Neuronal stem cell (in vitro differentiated cells): ENCODE data around the gene PEMT.
A peak's percentile ranks its signal among the peaks of the same experiment; 100 is the strongest.

Experiments
- DNase-seq: peaks from one replicate; pipeline ENCODE4 v3.0.0-alpha.2; 2013; ENCODE audit warnings: low spot score
- H2AFZ ChIP-seq: one replicate; pipeline ENCODE4 v1.6.1; 2013; ENCODE audit warnings: mild to moderate bottlenecking, low read length, inconsistent platforms
- H2AK5ac ChIP-seq: 2 replicates; pipeline ENCODE4 v1.6.1; 2013; ENCODE audit warnings: low read depth, mild to moderate bottlenecking, inconsistent platforms, low read length, moderate library complexity, mixed read lengths
- H2BK120ac ChIP-seq: 2 replicates; pipeline ENCODE4 v1.6.1; 2013; ENCODE audit warnings: low read depth, mild to moderate bottlenecking, inconsistent platforms, low read length, moderate library complexity, mixed read lengths
- H2BK12ac ChIP-seq: one replicate; pipeline ENCODE4 v1.6.1; 2013; ENCODE audit warnings: low read length, inconsistent platforms
- H2BK15ac ChIP-seq: 2 replicates; pipeline ENCODE4 v1.6.1; 2013; ENCODE audit warnings: mild to moderate bottlenecking, low read length, inconsistent platforms, mixed read lengths
- H2BK5ac ChIP-seq: one replicate; pipeline ENCODE4 v1.6.1; 2013; ENCODE audit warnings: inconsistent platforms, mild to moderate bottlenecking, low read length, moderate library complexity
- H3K14ac ChIP-seq: one replicate; pipeline ENCODE4 v1.6.1; 2013; ENCODE audit warnings: low read length, inconsistent platforms
- H3K18ac ChIP-seq: 2 replicates; pipeline ENCODE4 v1.6.1; 2013; ENCODE audit warnings: low read length, inconsistent platforms
- H3K23ac ChIP-seq: 2 replicates; pipeline ENCODE4 v1.6.1; 2013; ENCODE audit warnings: low read depth, mild to moderate bottlenecking, mixed read lengths, low read length, inconsistent platforms; ENCODE audit not compliant: poor library complexity
- H3K27ac ChIP-seq: replicated peaks from 3 replicates; pipeline ENCODE4 v1.5.1; 2013; ENCODE audit warnings: low read length, inconsistent platforms
- H3K27me3 ChIP-seq, 3 experiments: 2 replicates each; pipeline ENCODE4 v1.6.1; 2013; ENCODE audit warnings: low read length in 3 of 3, mild to moderate bottlenecking in 2 of 3, inconsistent platforms in 1 of 3, low read depth in 1 of 3, mixed read lengths in 1 of 3, moderate library complexity in 1 of 3; ENCODE audit not compliant: control insufficient read depth in 3 of 3, insufficient read depth in 3 of 3
- H3K36me3 ChIP-seq, 2 donors: replicated peaks in 1 of 2; 2 replicates each; pipeline ENCODE4 v1.6.1; 2013; ENCODE audit warnings: low read length in 2 of 2; ENCODE audit not compliant: control insufficient read depth in 2 of 2, insufficient read depth in 2 of 2
- H3K4ac ChIP-seq: 2 replicates; pipeline ENCODE4 v1.6.1; 2013; ENCODE audit warnings: inconsistent platforms, mild to moderate bottlenecking, low read length, moderate library complexity
- H3K4me1 ChIP-seq, 2 donors: 1 replicate in 1 of 2; 2 replicates in 1 of 2; pipeline ENCODE4 v1.6.1; 2013; ENCODE audit warnings: low read length in 2 of 2, low read depth in 1 of 2; ENCODE audit not compliant: control insufficient read depth in 2 of 2, insufficient read depth in 1 of 2
- H3K4me2 ChIP-seq: one replicate; pipeline ENCODE4 v1.6.1; 2013; ENCODE audit warnings: mild to moderate bottlenecking, low read length, inconsistent platforms; ENCODE audit not compliant: insufficient read depth, poor library complexity, severe bottlenecking
- H3K4me3 ChIP-seq, 2 donors: 2 replicates each; pipeline ENCODE4 v1.5.1; 2013; ENCODE audit warnings: low read length in 2 of 2, mild to moderate bottlenecking in 2 of 2, inconsistent platforms in 1 of 2, moderate library complexity in 1 of 2
- H3K79me1 ChIP-seq: one replicate; pipeline ENCODE4 v1.6.1; 2013; ENCODE audit warnings: low read depth, mild to moderate bottlenecking, inconsistent platforms, low read length, moderate library complexity
- H3K9ac ChIP-seq: one replicate; pipeline ENCODE4 v1.6.1; 2013; ENCODE audit warnings: mild to moderate bottlenecking, low read depth, low read length, inconsistent platforms; ENCODE audit not compliant: poor library complexity
- H3K9me3 ChIP-seq, 2 donors: replicated peaks in 1 of 2; 2 replicates each; pipeline versions ENCODE3 to v1.6.1; 2013; ENCODE audit warnings: low read length in 2 of 2, mild to moderate bottlenecking in 2 of 2, inconsistent platforms in 1 of 2, low read depth in 1 of 2, mixed read lengths in 1 of 2, moderate library complexity in 1 of 2; ENCODE audit not compliant: control insufficient read depth in 2 of 2, insufficient read depth in 1 of 2
- H4K8ac ChIP-seq: one replicate; pipeline ENCODE4 v1.6.1; 2013; ENCODE audit warnings: low read depth, mild to moderate bottlenecking, inconsistent platforms, low read length, moderate library complexity
- H4K91ac ChIP-seq: one replicate; pipeline ENCODE4 v1.6.1; 2013; ENCODE audit warnings: low read length, low read depth, mild to moderate bottlenecking, inconsistent platforms; ENCODE audit not compliant: poor library complexity
- WGBS, 2 donors: extraction: QIAGEN DNeasy Blood & Tissue Kit; methylation state at CpG; one replicate each; pipeline ENCODE4 v1.1.7; 2013; ENCODE audit warnings: missing lambda C conversion rate in 2 of 2, mixed read lengths in 1 of 2; ENCODE audit not compliant: insufficient read length in 2 of 2, insufficient replicate concordance in 1 of 2; ENCODE audit errors: extremely low coverage in 2 of 2; 5-methylcytosine and 5-hydroxymethylcytosine counted together

The PEMT gene

GRCh38 chr17:17463821-17464220, 127.7 kb downstream of the PEMT start:
- Histone ChIP-seq H2BK5ac (no peak overlapping the region), H3K18ac (no peak overlapping the region), H2BK12ac (no peak overlapping the region), H3K4me1 (peaks cover 0 to 4% of the 10 kb centered on the region in 2 donors), H4K8ac (no peak overlapping the region), H3K4ac (no peak overlapping the region), H2AFZ (no peak overlapping the region), H2BK15ac (no peak overlapping the region), H3K9me3 (peaks cover 0 to 3% of the 10 kb centered on the region in 2 donors), H3K4me2 (no peak overlapping the region), H2AK5ac (no peak overlapping the region), H2BK120ac (no peak overlapping the region), H3K79me1 (no peaks in the 10 kb centered on the region), H3K36me3 (no peaks in the 10 kb centered on the region), H3K23ac (no peak overlapping the region), H3K9ac (no peak overlapping the region), H3K14ac (no peak overlapping the region), H3K4me3 (no peak overlapping the region), H3K27me3 (peaks cover 0 to 31% (median 0%) of the 10 kb centered on the region in 3 experiments), H4K91ac (no peak overlapping the region), H3K27ac (no peak overlapping the region)
- WGBS, 2 donors: no CpG with 5 or more reads among the region's 6 CpGs
- DNase-seq: no peak

- Histone ChIP-seq H3K14ac (peak overlapping the region; percentile 38), H3K4me3 (no peak overlapping the region), H3K27ac (no peak overlapping the region), H3K4ac (no peak overlapping the region), H2BK5ac (peak overlapping the region; percentile 24), H4K91ac (no peak overlapping the region), H2AFZ (no peak overlapping the region), H3K79me1 (no peaks in the 10 kb centered on the region), H3K9ac (no peak overlapping the region), H4K8ac (no peak overlapping the region), H2BK12ac (no peak overlapping the region), H3K23ac (no peak overlapping the region), H3K27me3 (peaks cover 0 to 27% (median 0%) of the 10 kb centered on the region in 3 experiments), H3K4me2 (no peak overlapping the region), H3K9me3 (peaks cover 0 to 3% of the 10 kb centered on the region in 2 donors), H3K4me1 (peaks cover 0 to 4% of the 10 kb centered on the region in 2 donors), H3K18ac (peak overlapping the region; percentile 82), H2BK15ac (no peak overlapping the region), H2AK5ac (peak overlapping the region; percentile 56), H2BK120ac (peak overlapping the region; percentile 93), H3K36me3 (no peaks in the 10 kb centered on the region)
- WGBS, 2 donors: no CpG with 5 or more reads among the region's 15 CpGs
- no peak for DNase-seq
Measured at GRCh38 chr17:17462048-17462824, 129.3 kb downstream of the PEMT start.

- H3K4me2 ChIP-seq: no peak overlapping the region
- no peaks in the 10 kb centered on the region for H3K4me1 ChIP-seq
- no peak overlapping the region for H3K4ac ChIP-seq
- no peak for DNase-seq
- peak overlapping the region in 1 of 2 donors; percentile 53 for H3K4me3 ChIP-seq
- H3K9me3 ChIP-seq: peaks cover 0 to 3% of the 10 kb centered on the region in 2 donors
- peaks cover 0 to 17% (median 0%) of the 10 kb centered on the region in 3 experiments for H3K27me3 ChIP-seq
- no peak overlapping the region for H3K18ac ChIP-seq
- H2BK12ac ChIP-seq: no peak overlapping the region
- no peak overlapping the region for H2BK120ac ChIP-seq
- H4K8ac ChIP-seq: no peak overlapping the region
- H3K36me3 ChIP-seq: no peaks in the 10 kb centered on the region
- no peak overlapping the region for H3K9ac ChIP-seq
- H2BK15ac ChIP-seq: no peak overlapping the region
- H2BK5ac ChIP-seq: no peak overlapping the region
- WGBS, 2 donors: 100% methylated on average over 2 of the region's 4 CpGs; no CpG with 5 or more reads in 1 of the 2 donors
- no peaks in the 10 kb centered on the region for H3K79me1 ChIP-seq
- H3K23ac ChIP-seq: peak overlapping the region; percentile 15
- no peak overlapping the region for H2AK5ac ChIP-seq
- no peak overlapping the region for H4K91ac ChIP-seq
- H2AFZ ChIP-seq: no peak overlapping the region
- H3K27ac ChIP-seq: no peak overlapping the region
- no peak overlapping the region for H3K14ac ChIP-seq
Measured at GRCh38 chr17:17460038-17460437, 131.5 kb downstream of the PEMT start.

- no peak overlapping the region for H2AK5ac ChIP-seq
- WGBS, 2 donors: no CpG with 5 or more reads among the region's 2 CpGs
Measured at GRCh38 chr17:17457680-17458079, 133.8 kb downstream of the PEMT start.

More at GRCh38 chr17:17457680-17458079, 133.8 kb downstream of the PEMT start:
- no peak overlapping the region for H3K9ac ChIP-seq
- peaks cover 0 to 3% (median 0%) of the 10 kb centered on the region in 3 experiments for H3K27me3 ChIP-seq
- H4K8ac ChIP-seq: no peak overlapping the region
- no peak overlapping the region for H2AFZ ChIP-seq
- no peak overlapping the region for H2BK12ac ChIP-seq
- no peaks in the 10 kb centered on the region for H3K4me1 ChIP-seq
- H3K14ac ChIP-seq: no peak overlapping the region
- no peak overlapping the region for H2BK5ac ChIP-seq
- no peak for DNase-seq
- no peak overlapping the region for H2BK120ac ChIP-seq
- no peak overlapping the region for H4K91ac ChIP-seq
- H3K79me1 ChIP-seq: no peaks in the 10 kb centered on the region
- no peak overlapping the region for H3K4me2 ChIP-seq
- H3K4ac ChIP-seq: no peak overlapping the region
- no peak overlapping the region for H3K4me3 ChIP-seq
- H2BK15ac ChIP-seq: no peak overlapping the region
- no peaks in the 10 kb centered on the region for H3K36me3 ChIP-seq
- H3K18ac ChIP-seq: no peak overlapping the region
- no peak overlapping the region for H3K23ac ChIP-seq
- no peak overlapping the region for H3K27ac ChIP-seq
- H3K9me3 ChIP-seq: peaks cover 0 to 3% of the 10 kb centered on the region in 2 donors
